NCI-H187 treated with DMSO at 0.1 percent for 48 hours (cell line): ENCODE data around the gene TMEM222.

ENCODE experiments used
- DNase-seq: peaks from one replicate; lab custom pipeline; 2025; lab: John Stamatoyannopoulos, UW

The TMEM222 gene

GRCh38 chr1:27306892-27307761 lies 14.8 kb upstream of the TMEM222 start:
- peak; percentile 94 for DNase-seq

GRCh38 chr1:27307874-27308598 lies 13.9 kb upstream of the TMEM222 start:
- no peak for DNase-seq

GRCh38 chr1:27314169-27314568 lies 7.8 kb upstream of the TMEM222 start:
- DNase-seq: no peak

- no peak for DNase-seq
Measured at GRCh38 chr1:27314737-27315136, 7.2 kb upstream of the TMEM222 start.

DNA sequence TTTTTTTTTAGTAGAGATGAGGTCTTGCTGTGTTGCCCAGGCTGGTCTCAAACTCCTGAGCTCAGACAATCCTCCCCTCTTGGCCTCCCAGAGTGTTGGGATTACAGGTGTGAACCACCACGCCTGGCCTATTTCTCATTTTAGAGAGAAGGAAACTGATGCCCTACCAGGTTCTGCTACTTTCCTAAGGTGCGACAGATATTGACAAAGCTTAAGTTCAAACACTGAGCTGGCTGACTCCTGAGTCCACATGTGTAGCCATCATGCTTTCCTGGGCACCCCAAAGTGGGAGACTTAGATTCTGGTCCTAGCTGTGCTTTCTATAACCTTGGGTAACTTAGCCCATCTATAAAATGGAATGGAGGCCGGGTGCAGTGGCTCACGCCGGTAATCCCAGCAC lies 5.1 kb upstream of the TMEM222 start:
- DNase-seq: no peak

GRCh38 chr1:27318136-27318535 lies 3.8 kb upstream of the TMEM222 start:
- DNase-seq: no peak

DNA sequence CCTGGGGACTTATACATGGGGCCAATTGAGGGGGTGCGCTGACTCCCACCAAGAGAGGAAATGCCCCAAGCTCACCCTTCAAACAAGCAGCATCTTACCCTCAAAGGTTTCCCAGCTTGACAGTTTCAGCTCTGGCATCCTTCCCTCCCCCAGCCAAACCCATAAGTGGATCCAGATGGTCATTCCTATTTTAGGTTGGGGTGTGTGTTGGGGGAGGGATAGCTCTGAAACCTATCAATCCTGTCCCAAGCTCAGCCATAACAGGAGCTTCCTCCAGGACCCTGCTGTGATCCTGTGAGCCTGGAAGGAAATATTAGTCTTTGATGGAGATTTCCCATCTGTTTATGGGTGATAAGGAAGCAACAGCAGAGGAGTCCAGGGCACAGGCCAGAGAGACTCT lies 3.4 kb upstream of the TMEM222 start:
- DNase-seq: no peak

- no peak for DNase-seq
Measured at GRCh38 chr1:27322569-27323240, 742 bp downstream of the TMEM222 start.

- no peak for DNase-seq
Measured at GRCh38 chr1:27325286-27325685, 3.3 kb downstream of the TMEM222 start.

DNA sequence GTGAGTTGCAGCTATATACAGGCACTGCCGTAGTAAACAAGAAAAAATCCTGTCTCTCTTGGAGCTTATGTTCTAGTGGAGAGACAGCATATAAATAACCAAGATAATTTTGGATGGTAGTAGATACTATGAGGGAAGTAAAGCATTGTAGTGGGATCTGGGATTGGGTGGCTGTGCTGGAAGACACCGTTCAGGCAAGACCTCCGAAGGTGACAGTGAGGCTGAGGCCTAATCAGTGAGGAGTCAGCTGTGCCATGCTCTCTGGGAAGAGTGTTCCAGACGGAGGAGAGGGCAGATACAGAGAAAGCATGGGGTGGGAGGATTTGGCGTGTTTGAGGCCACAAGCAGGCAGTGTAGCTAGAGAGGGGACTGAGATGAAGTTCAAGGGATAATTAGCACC lies 6.0 kb downstream of the TMEM222 start:
- DNase-seq: no peak

- DNase-seq: no peak
Measured at GRCh38 chr1:27330786-27331185, 8.8 kb downstream of the TMEM222 start.

DNA sequence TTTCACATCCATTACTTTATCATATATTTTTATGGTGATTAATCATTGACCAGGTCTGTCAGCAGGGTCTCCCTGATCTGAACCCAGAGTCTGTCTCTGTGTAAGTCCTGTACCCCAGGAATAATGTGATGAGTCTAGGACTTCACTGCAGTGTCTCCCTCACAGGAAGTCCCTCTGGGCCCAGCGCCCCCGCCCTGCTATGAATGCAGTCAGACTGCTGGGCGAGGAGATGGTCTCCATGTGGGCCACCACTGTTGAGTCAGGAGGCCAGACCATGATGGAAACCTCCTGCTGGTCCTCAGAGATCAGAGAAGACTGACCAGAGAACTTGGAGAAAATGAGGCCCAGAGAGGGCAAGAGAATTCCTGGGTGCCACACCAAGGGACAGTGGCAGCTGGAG lies 9.5 kb downstream of the TMEM222 start:
- no peak for DNase-seq

- DNase-seq: no peak
Measured at GRCh38 chr1:27331922-27332321, 10.0 kb downstream of the TMEM222 start.

GRCh38 chr1:27332536-27333281 lies 10.7 kb downstream of the TMEM222 start:
- no peak for DNase-seq

GRCh38 chr1:27333717-27334279 lies 11.8 kb downstream of the TMEM222 start:
- DNase-seq: no peak

DNA sequence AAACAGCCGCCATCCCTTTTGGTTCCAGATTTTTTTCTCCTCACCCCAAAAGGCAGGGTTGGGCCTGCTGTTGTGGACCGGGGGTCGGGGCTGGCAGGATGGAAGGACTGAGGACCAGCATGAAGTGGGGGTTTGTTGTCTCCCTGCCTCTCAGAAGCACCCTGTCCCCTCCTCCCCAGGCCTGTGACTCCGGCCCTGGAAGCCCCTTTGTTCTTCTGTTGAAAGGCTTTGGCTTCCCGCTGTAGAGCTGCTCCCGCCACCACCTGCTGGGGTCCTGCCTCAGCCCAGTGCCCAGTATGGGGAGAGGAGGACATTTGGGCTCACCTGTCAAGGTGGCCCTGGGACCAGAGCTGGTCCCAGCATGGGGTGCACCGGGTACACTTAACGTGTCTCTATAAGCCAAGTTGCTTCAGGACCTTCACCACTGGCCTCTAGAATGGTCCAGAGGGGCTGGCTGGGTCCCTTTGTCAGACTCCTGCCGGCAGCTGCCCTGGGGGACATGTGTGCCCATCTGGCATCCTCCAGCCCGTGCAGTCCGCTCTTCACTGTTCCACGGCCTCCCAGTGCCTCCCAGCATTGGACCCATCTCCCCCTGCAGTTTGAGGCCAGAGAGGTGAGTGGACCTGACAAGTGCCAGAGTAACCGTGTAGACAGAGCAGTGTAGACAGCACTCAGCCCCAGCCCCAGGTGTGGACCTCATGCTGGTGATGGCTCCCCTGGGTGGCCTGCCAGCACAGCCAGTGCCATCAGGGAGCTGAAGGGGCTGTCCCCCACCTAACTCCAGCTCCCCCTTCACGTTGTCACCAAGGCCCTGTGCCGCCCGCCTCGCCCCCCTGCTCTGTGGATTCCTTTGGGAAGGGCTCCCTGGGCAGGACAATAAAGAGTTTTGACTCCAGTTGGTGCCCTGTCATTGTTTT lies 13.8 kb downstream of the TMEM222 start:
- DNase-seq: no peak

DNA sequence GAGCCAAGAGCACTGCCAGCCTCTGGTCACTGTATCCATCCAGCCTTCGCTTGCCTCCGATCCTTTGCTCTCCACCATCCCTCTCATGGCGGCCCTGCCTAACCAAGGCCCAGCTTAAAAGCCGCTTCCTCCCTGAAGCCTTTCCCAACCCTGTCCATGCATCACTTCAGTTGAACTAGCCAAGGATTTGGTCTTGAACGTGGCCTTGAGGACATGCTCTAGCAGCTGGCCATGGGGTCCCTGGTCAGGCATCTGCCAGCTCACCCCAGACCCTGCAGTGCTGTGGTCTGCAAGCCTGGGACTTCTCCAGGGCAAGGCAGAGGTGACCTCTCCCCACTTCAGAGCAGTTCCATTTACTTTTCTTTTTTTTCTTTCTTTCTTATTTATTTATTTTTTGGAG lies 14.8 kb downstream of the TMEM222 start:
- DNase-seq: no peak

- no peak for DNase-seq
Measured at GRCh38 chr1:27338751-27339150, 16.8 kb downstream of the TMEM222 start.

- no peak for DNase-seq
Measured at GRCh38 chr1:27339213-27339612, 17.2 kb downstream of the TMEM222 start.

DNA sequence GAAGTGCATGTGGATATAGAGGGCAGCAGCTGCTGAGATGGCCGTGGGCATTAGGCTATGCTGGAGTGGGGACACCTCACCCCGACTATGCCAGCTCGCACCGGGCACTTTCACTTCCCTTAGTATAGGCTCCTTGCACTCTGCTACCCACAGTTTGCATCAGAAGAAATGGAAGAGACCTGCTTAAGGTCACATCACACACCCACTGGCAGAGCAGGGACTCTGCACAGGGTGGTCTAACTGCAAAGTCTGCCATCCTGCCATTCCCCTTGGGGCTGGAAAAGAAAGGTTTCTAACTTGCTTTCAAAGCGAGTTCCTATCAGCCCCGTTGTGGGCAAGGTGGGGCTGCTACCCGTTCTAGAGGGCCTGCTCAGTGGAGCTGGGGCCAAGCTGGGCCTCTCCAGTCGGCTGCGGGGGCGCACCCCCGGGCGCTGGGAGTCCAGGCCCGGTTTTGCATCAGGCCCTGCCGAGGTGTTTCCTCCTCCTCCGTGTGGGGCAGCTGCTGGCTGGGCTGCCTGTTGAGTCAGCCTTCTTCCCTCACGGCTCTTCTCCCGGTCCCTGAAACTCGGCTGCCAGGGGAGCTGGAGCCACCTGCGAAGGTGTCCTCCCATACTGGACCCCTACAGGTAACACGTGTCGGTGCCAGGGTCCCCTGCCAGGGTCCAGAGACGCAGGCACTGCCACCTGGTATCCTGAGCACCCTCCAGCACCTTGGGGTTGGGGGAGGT lies 19.7 kb downstream of the TMEM222 start, which contains the start of gene SYTL1:
TSS of gene SYTL1 (plus strand) at position 498 of the 728 bp plus-strand sequence. CDS start 3,313 bp downstream, outside the sequence.
- DNase-seq: peak; percentile 64
